Stimulated activated CD8-positive, alpha-beta memory T cell treated with anti-CD3 and anti-CD28 coated beads, Interleukin-12 subunit alpha, Interleukin-12 subunit beta, amount 100 ng/mL, for 4 hours (primary cell): Measurements from ENCODE around the gene FAM181A.

ENCODE experiments used
- DNase-seq: peaks from one replicate; pipeline ENCODE4 v3.0.0-alpha.2; 2020; ENCODE audit warnings: low read depth

FAM181A gene

GRCh38 chr14:93962701-93963601 is 35.8 kb downstream of the FAM181A start:
- peak; percentile 46 for DNase-seq

GRCh38 chr14:93963692-93964091 is 36.5 kb downstream of the FAM181A start:
- DNase-seq, result no peak

- DNase-seq, result no peak
Measured at GRCh38 chr14:93964281-93964680, 37.1 kb downstream of the FAM181A start.

GRCh38 chr14:93964820-93965286 is 37.7 kb downstream of the FAM181A start:
- DNase-seq, result no peak

- no peak for DNase-seq
Measured at GRCh38 chr14:93965287-93965821, 38.2 kb downstream of the FAM181A start.

- no peak for DNase-seq
Measured at GRCh38 chr14:93965946-93966474, 38.9 kb downstream of the FAM181A start.

GRCh38 chr14:93967637-93968250 is 40.6 kb downstream of the FAM181A start:
- DNase-seq, result no peak

GRCh38 chr14:93969082-93969828 is 42.1 kb downstream of the FAM181A start:
- DNase-seq, result no peak

GRCh38 chr14:93970585-93970964 is 43.4 kb downstream of the FAM181A start:
- DNase-seq, result peak; percentile 56

- peak; percentile 31 for DNase-seq
Measured at GRCh38 chr14:93970965-93971634, 44.0 kb downstream of the FAM181A start.

- no peak for DNase-seq
Measured at GRCh38 chr14:93971635-93972027, 44.5 kb downstream of the FAM181A start.

GRCh38 chr14:93972618-93973205 is 45.6 kb downstream of the FAM181A start:
- no peak for DNase-seq

GRCh38 chr14:93973607-93974006 is 46.5 kb downstream of the FAM181A start:
- no peak for DNase-seq

GRCh38 chr14:93974299-93974698 is 47.2 kb downstream of the FAM181A start:
- no peak for DNase-seq

- DNase-seq, result no peak
Measured at GRCh38 chr14:93974833-93975232, 47.7 kb downstream of the FAM181A start.

GRCh38 chr14:93975791-93976476 is 48.8 kb downstream of the FAM181A start:
- DNase-seq, result no peak

- DNase-seq, result no peak
Measured at GRCh38 chr14:93976477-93977057, 49.4 kb downstream of the FAM181A start, which contains the start of gene ASB2. Gene ASB2 (minus strand): TSS chr14:93976570. CDS start chr14:93964539, 12,031 bp downstream.

GRCh38 chr14:93977171-93977570 is 50.0 kb downstream of the FAM181A start:
- no peak for DNase-seq

GRCh38 chr14:93977790-93978581 is 50.8 kb downstream of the FAM181A start:
- DNase-seq, result peak; percentile 44
